GM19395 (cell line): Measurements from ENCODE around the gene CABLES1.
"Not testable (repeated sequence)": the region's sequence is repeated elsewhere in the genome, so short reads cannot be mapped to it uniquely, and the experiment has no call there.

Experiments used
- ATAC-seq: cut with Tn5 transposase; IDR thresholded peaks from one replicate; pipeline ENCODE4 v1.9.1; 2021; ENCODE audit warnings: mild to moderate bottlenecking, moderate library complexity; ENCODE audit not compliant: unreplicated experiment

The CABLES1 gene, protein sequence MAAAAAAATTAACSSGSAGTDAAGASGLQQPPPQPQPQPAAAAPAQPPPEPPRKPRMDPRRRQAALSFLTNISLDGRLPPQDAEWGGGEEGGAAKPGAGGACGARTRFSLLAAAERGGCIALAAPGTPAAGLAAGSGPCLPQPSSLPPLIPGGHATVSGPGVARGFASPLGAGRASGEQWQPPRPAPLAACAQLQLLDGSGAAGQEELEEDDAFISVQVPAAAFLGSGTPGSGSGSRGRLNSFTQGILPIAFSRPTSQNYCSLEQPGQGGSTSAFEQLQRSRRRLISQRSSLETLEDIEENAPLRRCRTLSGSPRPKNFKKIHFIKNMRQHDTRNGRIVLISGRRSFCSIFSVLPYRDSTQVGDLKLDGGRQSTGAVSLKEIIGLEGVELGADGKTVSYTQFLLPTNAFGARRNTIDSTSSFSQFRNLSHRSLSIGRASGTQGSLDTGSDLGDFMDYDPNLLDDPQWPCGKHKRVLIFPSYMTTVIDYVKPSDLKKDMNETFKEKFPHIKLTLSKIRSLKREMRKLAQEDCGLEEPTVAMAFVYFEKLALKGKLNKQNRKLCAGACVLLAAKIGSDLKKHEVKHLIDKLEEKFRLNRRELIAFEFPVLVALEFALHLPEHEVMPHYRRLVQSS

DNA sequence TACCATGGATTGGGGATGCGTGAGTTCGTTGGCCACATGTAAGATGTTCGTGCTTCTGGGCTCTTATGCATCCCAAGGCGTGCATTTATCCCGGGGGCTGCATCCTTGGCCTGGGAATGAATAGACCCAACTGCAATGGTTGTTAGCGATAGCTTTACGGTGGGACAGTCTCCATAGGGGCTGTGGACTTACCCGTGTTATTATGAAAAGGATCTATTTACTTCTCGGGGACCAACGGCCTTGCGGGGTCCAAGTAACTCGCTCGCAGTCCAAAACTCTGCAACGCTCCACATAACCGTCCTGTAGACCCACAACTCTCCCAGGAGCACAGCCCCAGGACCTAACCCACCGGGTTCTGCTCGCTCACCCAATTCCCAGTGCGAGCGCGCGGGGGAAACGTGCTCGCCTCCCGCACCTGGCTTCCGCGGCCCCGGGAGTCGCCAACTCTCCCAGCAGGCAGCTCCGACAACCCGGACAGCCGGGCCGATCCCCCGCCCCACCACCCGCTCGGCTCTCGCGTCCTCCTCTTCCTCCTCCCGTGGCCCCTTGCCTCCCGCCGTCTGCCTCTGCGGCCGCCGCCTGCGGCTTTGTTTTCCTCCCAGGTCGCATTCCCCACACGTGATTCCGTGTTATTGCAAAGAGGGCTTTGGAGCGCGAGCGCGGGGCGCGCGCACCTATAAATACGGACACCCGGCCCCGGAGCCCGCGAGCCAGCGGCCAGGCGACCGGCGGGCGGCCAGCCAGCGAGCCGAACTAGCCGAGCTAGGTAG, at the start of gene CABLES1:
Gene CABLES1, plus strand, starts transcription at position 706 of the 770 bp plus-strand sequence. CDS start 278 bp downstream, outside the sequence.
- ATAC-seq, result peak; percentile 18

- ATAC-seq, result no peak
Measured at GRCh38 chr18:23087352-23087751, 47.9 kb upstream of the CABLES1 start.

GRCh38 chr18:23088310-23088709, 47.0 kb upstream of the CABLES1 start:
- no peak for ATAC-seq

GRCh38 chr18:23091017-23091993, 44.0 kb upstream of the CABLES1 start:
- ATAC-seq, result peak; percentile 80

DNA sequence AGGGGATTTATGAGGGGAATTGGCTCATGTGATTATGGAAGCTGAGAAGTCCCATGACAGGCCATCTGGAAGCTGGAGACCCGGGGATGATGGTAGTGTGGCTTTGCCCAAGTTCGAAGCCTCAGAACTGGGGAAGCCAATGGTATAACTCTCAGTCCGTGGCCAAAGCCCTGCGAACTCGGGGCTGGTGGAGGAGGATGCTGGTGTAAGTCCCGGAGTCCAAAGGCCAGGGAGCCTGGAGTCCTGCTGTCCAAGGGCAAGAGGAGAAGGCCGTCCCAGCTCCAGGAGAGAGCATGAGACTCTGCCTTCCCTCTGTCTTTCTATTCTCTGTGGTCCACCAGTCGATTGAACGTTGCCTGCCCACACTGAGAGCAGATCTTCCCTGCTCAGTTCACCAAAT, 43.2 kb upstream of the CABLES1 start:
- ATAC-seq, result no peak

DNA sequence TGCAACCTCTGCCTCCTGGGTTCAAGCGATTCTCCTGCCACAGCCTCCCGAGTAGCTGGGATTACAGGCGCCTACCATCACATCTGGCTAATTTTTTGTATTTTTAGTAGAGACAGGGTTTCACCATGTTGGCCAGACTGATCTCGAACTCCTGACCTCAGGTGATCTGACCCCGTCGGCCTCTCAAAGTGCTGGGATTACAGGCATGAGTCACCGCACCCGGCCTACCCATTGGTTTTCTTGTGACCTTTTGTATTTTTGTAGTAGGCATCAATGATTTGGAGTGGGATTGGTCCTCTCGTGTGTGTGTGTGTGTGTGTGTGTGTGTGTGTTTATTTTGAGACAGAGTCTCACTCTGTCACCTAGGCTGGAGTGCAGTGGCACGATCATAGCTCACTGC, 42.2 kb upstream of the CABLES1 start:
- ATAC-seq, result not testable (repeated sequence)

DNA sequence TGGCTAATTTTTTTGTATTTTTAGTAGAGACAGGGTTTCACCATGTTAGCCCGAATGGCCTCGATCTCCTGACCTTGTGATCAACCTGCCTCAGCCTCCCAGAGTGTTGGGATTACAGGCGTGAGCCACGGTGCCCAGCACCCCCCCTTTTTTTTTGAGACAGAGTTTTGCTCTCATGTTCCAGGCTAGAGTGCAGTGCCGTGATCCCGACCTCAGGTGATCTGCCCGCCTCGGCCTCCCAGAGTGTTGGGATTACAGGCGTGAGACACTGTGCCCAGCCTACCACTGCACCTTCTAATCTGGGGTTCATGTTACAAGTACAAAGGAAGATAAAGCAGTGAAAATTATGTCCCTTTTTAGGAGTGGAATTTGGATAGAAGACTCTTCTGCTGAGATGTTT, 41.5 kb upstream of the CABLES1 start:
- no peak for ATAC-seq

DNA sequence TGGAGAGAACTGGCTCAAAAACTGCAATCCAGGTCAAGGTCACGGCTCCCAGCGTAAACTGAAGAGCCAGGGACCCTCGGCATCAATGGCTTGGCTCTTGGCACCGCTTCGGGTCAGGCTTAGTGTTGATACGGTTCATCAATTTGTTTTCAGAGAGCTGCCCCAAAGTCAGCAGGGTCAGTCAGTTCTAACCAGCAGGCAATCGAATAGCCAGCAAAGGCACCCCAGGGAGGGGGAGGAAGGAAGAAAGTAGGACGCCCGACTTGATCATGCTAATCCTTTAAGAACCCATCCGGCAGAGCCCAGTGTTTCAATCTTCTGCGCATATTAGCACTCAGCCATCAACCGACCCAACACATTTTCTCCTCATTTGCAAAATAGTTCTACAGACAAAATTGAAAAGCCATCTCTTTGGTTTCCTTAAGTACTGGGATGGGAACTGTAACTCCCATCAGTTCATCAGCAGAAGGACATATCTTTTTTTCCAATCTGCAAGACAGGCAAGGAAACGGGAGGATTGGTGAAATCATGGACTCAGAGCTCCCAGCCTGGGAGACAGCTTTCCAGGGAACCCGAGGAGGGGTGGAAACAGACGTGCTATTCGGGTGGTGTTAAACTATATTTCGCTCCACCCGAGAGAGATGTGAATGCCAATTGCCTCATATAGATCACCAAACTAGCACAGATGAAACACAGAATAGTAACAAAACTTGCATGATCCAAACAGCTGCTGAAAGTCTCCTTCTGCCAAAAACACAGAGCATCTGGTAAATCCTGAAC, 40.7 kb upstream of the CABLES1 start:
- ATAC-seq, result no peak

DNA sequence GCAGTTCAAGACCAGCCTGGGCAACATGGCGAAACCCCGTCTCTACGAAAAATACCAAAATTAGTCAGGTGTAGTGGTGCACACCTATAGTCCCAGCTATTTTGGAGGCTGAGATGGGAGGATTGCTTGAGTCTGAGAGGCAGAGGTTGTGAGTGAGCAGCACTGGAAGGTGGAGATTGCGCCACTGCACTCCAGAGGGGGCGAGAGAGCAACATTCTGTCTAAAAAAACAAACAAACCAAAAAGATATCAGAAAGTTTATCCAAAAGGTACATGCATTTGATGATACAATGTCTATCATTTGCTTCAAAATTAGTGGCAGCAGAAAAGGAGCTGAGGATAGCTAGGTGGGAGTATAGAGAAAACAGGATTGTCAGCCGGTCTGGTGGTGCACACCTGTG, 39.8 kb upstream of the CABLES1 start:
- no peak for ATAC-seq

GRCh38 chr18:23097016-23097415, 38.3 kb upstream of the CABLES1 start:
- ATAC-seq, result not testable (repeated sequence)

DNA sequence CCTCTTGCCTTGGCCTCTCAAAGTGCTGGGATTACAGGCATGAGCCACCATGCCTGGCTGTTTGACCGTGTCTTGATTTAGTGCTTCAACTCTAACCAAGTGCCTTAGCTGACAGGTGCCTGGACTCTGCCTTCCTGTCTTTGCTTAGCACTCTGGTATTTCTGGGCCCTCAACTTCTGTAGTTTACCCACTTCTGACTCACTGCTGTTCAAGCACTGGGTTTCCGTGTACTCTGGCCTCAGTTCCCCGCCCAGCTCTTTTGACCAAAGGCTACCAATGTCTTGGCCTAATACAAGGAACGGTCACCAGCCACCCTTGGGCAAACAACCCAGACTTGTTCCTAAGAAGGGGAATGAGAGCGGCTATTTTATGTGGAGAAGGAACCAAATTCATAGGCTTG, 35.7 kb upstream of the CABLES1 start:
- no peak for ATAC-seq

GRCh38 chr18:23101861-23102432, 33.3 kb upstream of the CABLES1 start:
- no peak for ATAC-seq

DNA sequence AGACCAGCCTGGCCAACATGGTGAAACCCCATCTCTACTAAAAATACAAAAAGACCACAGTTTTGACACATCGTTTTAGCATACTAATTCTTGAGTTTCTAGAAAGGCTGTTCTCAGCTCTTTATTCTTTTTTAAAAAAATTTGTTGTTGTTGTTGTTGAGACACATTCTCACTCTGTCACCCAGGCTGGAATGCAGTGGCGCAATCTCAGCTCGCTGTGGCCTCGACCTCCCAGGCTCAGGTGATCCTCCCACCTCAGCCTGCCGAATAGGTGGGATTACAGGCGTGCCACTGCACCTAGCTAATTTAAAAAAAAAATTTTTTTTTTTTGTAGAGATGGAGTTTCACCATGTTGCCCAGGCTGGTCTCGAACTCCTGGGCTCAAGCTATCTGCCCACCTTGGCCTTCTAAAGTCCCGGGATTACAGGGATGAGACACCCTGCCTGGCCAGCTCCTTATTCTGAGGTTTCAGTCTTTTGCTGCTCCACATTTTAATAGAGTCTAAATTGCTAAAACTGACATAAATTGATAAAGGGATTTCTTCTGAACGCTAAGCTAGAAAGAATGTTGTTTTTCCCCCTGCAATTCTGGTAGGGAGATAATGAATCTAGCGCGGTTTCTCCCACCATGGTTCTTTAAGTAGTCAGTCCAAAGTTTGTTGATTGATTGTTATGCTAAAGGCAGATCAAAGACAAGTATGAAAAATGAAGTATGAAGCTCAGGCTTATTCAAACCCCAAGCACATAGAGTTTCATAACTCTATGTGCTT, 32.6 kb upstream of the CABLES1 start:
- no peak for ATAC-seq

DNA sequence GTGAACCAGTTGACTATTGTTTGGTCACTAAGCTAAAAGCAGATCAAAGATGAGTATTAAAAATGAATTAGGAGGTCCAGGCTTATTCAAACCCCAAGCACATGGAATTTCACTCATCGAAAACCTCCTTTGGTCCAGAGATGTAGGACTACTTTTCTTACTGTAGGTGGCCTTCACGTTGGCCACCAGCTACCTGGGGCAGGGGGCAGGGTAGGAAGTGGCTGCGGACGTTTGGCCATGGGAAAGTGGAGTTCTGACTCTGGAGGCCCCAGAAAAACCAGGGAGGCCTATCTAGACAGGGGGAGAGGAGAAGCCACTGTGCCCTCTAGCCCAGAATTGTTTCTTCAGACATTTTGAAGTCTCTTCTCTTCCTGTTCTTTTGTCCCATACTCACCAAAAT, 31.8 kb upstream of the CABLES1 start:
- ATAC-seq, result no peak

DNA sequence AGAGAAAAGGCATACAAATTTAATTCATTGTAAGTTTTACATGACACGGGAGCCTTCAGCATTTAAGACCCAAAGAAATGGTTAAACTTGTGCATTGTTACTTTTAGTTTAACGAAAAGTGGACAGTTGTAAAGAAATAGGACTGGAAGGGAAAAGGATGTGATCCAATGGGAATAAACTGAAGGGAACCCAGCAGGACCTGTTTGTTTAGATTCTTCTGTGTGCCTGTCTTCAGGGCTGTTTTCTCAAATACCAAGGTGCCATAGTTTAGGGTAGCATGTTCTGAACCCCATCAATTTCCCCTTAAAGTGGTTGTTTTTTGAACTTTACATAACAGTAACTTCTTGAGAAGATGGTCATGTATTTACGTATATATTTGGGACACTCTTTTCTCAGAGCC, 30.3 kb upstream of the CABLES1 start:
- ATAC-seq, result no peak

DNA sequence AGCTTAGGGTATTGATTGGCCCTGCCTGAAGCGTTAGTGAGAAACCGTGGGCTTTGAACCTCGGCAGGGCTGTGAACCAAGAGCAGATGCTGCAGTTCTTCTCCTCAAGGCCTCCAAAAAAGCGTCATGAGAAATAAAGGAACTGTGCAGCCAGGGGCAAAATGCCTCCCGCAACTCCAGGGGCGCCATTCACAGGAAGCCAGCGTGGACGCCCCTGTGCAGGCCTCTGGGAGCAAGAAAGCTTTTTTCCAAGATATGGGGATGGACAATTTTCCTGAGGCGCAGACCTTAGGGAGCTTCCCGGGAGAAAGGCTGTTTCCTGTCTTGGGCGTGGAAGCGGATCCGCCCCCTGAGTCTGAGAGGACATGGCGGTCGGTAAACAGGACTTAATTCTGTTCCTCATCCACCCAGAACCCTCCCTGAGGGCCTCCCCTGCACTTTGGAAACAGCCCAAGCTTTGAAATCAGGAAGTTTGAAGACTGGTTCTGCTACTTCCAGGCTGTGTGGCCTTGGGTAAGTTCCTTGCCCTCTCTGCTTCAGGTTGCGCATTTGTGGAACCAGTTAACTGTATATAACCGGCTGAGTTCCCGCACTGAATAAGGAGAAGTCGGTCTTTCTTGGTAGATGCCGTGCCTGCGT, 29.6 kb upstream of the CABLES1 start:
- ATAC-seq, result no peak

- ATAC-seq, result no peak
Measured at GRCh38 chr18:23106575-23106974, 28.7 kb upstream of the CABLES1 start.

DNA sequence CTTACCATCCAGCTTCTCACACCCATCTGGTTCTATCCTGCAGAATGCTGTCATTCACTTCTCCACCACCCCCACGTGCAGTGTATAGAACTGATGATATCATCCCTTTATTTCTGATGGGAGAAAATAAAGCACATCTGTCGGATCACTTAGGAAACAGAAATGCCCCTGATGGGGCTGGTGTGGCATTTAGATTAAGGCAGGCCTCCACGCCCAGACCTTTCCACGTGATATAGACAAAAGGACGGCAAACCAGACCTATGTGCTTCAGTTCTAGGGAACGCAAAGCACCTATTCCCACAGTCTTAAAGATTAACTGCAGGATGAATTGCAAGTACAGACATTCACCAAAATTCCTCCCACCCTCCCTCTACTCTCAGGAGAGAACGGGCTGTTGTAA, 27.6 kb upstream of the CABLES1 start:
- ATAC-seq, result no peak
